ENCODE data around the gene EYA2. TPM values are rescaled to one million over a fixed set of nuclear protein-coding genes. Genes with fewer than 3 reads are reported as not detected.

The EYA2 gene
- total RNA-seq, 1 experiment from 2014 or later: 0.74 TPM

- Histone ChIP-seq H3K9ac (ENCODE audit: extremely low read depth, insufficient read length, low read length) (no peak overlapping the region), H3K18ac (ENCODE audit: insufficient read length, low read depth, low read length) (no peak overlapping the region), H3K79me2 (ENCODE audit: insufficient read depth, low read length) (no peaks in the 10 kb centered on the region), H3K23me2 (ENCODE audit: insufficient read length, low read depth, low read length, poor library complexity, severe bottlenecking) (no peaks in the 10 kb centered on the region), H3K4me1 (ENCODE audit: insufficient read depth, low read length) (no peaks in the 10 kb centered on the region), H2AK5ac (ENCODE audit: insufficient read length, low read length) (no peak overlapping the region), H4K5ac (ENCODE audit: insufficient read length, low read depth, low read length) (no peak overlapping the region), H2BK120ac (ENCODE audit: low read depth, low read length, poor library complexity, severe bottlenecking) (no peak overlapping the region), H4K8ac (replicated peaks; ENCODE audit: insufficient read length, low read depth, low read length) (no peak overlapping the region), H3K4ac (ENCODE audit: low read depth, low read length) (no peak overlapping the region), H4K91ac (ENCODE audit: insufficient read length, low read depth, low read length) (no peak overlapping the region), H3K4me2 (ENCODE audit: insufficient read depth, insufficient read length, low read length) (no peak overlapping the region), H3K27ac (ENCODE audit: insufficient read length, low read depth, low read length) (no peak overlapping the region), H3K9me3 (ENCODE audit: control insufficient read depth, low read depth, low read length) (no peaks in the 10 kb centered on the region), H3K79me1 (ENCODE audit: insufficient read depth, low read depth, low read length, poor library complexity, severe bottlenecking) (no peaks in the 10 kb centered on the region), H3K14ac (ENCODE audit: insufficient read depth, low read length) (no peak overlapping the region), H2AFZ (ENCODE audit: low read length) (no peak overlapping the region), H2BK20ac (ENCODE audit: low read depth, low read length, poor library complexity, severe bottlenecking) (no peak overlapping the region), H2BK15ac (ENCODE audit: low read depth, low read length) (no peak overlapping the region), H3K56ac (ENCODE audit: insufficient read length, low read depth, low read length) (no peak overlapping the region), H2BK5ac (ENCODE audit: insufficient read length, low read length) (no peak overlapping the region), H2BK12ac (ENCODE audit: insufficient read length, low read depth, low read length) (no peak overlapping the region), H3K23ac (ENCODE audit: insufficient read length, low read depth, low read length) (no peak overlapping the region), H3K27me3 (ENCODE audit: insufficient read depth, low read length) (no peaks in the 10 kb centered on the region), H3T11ph (ENCODE audit: low read length) (no peak overlapping the region), H4K20me1 (ENCODE audit: control insufficient read depth, insufficient read depth, insufficient read length) (no peaks in the 10 kb centered on the region)
- Mint-ChIP-seq H3K27me3 (ENCODE audit: low read depth) (no peaks in the 10 kb centered on the region), H3K4me1 (peaks cover 9 to 28% of the 10 kb centered on the region in 2 experiments), H3K4me3 (no peak overlapping the region), H3K27ac (peak overlapping the region; percentile 38 to 92 (median 44); a peak in 3 of 7 replicates), H3K9me3 (no peaks in the 10 kb centered on the region), H3K36me3 (ENCODE audit: insufficient read depth in 1 of 3, low read depth in 3 of 3) (peaks cover 57 to 92% (median 83%) of the 10 kb centered on the region in 3 experiments)
- no CpG with 5 or more reads among the region's 3 CpGs for WGBS (ENCODE audit: extremely low coverage, insufficient read length, low lambda C conversion rate)
- TF ChIP-seq, protein P1, sequence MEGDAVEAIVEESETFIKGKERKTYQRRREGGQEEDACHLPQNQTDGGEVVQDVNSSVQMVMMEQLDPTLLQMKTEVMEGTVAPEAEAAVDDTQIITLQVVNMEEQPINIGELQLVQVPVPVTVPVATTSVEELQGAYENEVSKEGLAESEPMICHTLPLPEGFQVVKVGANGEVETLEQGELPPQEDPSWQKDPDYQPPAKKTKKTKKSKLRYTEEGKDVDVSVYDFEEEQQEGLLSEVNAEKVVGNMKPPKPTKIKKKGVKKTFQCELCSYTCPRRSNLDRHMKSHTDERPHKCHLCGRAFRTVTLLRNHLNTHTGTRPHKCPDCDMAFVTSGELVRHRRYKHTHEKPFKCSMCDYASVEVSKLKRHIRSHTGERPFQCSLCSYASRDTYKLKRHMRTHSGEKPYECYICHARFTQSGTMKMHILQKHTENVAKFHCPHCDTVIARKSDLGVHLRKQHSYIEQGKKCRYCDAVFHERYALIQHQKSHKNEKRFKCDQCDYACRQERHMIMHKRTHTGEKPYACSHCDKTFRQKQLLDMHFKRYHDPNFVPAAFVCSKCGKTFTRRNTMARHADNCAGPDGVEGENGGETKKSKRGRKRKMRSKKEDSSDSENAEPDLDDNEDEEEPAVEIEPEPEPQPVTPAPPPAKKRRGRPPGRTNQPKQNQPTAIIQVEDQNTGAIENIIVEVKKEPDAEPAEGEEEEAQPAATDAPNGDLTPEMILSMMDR (conservative IDR thresholded peaks at IDR 0.05): no peak
- no peak for DNase-seq
Observed at GRCh38 chr20:47232518-47232917, 337.9 kb downstream of the EYA2 start.
